Activated CD8-positive, alpha-beta memory T cell treated with anti-CD3 and anti-CD28 coated beads, Interleukin-2, amount 50 U/mL, for 1 hour (primary cell): ENCODE measurements around the gene ANKRD18A.

Experiments
- DNase-seq: peaks from one replicate; pipeline ENCODE4 v3.0.0-alpha.2; 2020; ENCODE audit errors: extremely low read depth

The ANKRD18A gene

DNA sequence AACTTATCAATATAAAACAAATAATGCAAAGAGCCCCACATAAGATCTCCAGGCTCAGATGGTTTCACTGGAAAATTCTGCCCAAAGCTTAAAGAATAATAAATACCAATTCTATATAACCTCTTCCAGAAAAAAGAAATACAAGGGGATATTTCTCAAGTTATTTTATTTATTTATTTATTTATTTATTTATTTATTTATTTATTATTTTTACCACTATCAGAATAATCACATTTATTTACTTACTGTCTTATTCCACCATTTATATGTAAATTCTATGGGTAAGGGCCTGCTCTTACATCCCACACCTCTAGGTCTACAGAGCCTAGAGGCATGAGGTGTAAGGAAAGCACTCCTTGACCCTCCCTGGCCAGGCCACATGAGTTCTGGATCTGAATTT, 91.1 kb downstream of the ANKRD18A start:
- DNase-seq, result no peak

GRCh38 chr9:38527503-38527902, 92.9 kb downstream of the ANKRD18A start:
- DNase-seq, result no peak

DNA sequence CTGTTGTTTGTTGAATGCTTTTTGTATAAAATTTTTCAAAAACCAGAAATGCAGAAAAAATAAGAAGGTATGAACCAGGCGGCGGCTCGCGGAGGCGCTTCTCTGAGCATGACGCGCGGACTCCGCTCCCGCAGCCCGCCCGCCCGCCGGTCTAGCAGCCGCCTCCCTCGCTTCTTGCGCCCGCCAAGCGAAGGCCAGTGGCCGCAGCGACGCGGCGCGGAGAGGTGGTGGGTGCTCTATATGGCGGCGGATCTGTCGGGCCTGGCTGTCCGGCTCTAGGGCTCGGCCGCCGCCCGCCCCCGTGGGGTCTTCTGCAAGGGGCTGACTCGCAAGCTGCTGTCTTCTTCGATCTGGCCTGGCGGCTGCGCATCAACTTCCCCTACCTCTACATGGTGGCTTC, 93.8 kb downstream of the ANKRD18A start:
- no peak for DNase-seq

DNA sequence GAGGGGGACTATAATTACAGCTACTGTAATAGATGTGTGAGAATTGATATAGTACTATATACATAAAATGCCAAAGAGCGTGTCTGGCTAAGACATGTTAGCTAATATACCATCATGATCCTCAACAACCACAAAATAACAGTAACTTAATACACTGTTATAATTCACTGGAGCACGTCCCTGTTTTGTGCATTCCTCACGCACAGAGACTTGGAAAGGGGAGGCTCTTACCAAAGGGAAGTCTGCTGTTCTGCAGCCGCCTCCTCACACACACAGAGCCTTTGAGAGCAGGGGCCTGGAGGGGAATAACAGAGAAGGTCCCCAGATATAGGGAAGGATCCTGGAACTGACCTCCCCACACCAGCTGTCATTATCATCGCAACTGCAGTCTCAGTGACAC, 97.3 kb downstream of the ANKRD18A start:
- no peak for DNase-seq

DNA sequence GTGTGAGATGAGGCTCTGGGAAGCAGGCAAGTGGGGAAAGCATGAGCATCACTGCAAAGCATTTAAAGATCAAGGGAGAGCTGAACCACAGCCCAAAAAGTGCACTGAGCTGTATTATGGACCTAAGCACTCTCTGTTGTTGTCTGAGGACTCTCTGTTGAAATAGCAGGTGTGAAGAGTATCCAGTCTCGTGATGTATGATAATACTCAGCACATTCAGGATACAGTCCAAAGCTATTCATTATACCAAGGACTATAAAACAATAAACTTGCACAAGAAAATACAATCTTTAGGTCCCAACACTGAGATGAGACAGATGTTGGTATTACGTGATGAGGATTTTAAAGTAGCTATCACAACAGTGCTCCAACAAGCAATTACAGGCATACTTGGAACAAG, 98.6 kb downstream of the ANKRD18A start:
- DNase-seq, result no peak
